Right hindlimb (tissue), 1 donor: ENCODE results near the gene CDC42BPB.
"Not testable (repeated sequence)": the region's sequence is repeated elsewhere in the genome, so short reads cannot be mapped to it uniquely, and the experiment has no call there.

Source experiments
- DNase-seq: peaks from one replicate; pipeline ENCODE4 v3.0.0-alpha.2; 2018

CDC42BPB gene

DNA sequence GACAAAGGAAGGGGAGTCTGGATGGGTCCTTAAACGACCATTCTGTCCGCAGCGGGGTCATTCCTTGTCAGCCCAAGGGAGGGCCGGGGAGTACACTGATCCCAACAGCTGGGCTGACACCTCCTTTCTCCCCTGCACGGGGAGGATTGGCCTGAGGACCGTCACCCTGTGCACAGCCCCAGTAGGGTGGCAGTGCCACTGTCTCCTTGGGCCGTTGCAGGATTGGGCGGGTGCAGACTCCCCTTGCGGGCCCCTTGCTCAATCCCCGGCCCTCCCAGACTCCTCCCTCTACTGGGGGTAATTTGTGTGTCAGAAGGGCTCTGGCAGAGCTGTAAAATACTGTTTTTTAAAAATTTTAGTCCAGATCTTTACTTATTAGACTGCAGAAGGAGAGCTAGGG, 147.4 kb downstream of the CDC42BPB start:
- no peak for DNase-seq

DNA sequence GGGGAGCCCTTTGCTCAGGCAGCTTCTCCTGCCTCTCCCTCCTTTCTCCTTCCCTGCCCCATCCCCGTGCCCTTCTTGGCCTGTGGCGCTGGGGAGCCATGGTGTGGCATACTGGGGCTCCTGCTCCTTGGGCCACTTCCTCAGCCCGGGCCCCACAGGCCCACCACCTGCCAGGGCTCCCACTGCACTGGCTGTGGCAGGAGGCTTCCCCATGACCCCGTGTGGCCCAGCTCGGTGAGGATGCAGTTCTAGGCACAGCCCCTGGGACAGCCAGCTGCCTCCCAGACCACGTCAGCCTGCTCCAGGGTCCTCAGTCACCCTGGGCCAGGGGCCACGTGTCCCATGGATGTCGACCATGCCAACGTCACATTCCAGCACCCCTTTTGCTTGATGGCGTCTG, 147.9 kb downstream of the CDC42BPB start:
- no peak for DNase-seq

DNA sequence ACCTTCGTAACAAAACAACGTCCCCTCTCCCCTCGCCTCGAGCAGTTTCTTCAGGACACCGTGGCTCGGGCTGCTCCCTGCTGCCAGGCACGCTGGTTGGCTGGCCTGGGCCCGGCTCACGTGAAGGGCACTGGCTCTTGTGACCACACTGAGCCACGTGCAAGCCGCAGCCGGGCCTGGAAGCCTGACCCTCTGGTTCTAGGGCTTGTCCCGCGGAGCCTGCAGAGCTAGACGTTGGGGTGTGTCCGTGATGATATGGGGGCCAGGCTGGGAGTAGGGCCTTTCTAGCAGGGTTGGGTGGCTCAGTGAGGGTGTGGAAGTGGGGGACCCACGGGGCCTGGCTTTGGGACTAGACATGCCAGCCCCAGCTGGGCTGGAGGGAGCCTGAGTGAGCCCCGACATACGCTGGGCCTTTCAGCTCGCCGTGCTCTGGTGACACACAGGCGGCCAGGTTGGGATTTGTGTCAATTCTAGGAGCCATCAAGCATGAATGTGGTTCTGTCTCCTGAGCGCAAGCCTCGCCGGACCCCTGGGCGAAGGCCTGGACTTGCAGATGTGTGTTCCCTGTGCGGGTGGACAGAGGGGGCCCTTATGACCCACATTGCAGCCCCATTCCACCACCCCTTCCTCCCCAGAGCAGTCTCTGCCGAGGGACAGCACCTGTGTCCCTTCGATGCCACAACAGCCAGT, 148.4 kb downstream of the CDC42BPB start:
- no peak for DNase-seq

DNA sequence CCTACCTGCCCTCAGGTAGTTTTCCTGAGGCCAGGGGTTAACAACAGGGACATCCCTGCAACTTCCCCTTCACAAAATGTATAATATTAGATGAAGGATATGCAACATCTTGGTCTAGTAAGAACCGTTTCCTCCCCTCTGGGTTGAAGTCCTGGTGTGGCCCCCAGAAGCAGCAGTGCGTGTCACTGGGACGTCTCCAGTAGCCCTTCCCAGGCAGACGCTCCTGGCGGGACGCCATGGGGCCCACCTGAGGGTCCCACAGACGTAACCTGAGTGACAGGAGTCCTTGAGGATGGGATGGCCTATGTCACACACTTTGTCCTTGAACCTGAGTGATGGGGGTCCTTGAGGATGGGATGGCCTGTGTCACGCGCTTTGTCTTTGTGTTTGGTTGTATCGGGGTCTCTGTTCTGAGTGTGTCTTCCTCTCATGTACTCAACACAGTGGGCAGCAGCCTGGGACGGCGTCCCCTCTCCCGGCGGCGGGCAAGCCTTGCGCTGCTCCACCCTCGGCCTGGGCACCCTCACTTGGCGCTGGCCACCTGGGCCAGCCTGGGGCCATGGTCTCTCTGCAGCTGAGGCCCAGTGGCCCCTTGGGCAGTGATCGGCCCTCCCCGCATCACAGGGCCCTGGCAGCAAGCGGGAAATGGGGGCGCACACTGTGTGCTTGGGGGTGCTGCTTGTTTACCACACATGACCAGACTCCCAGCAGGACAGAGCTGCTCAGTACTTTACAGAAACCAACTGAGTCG, 149.2 kb downstream of the CDC42BPB start:
- no peak for DNase-seq

DNA sequence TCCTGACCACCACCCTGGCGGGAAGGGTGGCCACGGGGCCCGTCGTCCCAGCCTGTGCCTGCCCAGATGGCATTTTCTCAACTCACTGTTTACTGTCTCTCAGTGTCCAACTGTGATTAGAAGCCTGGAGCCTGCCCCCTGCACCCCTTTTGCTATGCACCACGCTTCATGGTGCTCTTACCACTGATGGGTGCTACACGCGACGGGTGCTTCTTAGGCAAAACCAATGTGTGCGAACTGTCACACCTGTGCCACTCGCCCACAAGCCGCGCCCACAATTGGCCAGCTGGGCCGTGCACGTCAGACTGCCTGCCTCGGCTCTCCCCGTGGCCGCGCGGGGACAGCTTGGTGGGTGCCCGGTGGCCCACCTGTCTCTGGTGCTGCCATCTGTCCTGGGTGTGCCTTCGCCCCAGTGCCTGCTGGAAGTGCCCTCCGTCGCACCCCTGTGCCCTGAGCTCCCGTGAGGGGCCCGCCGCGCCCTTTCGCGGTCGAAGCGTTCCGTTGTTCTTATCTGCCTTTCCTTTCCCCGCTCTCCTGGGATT, 150.0 kb downstream of the CDC42BPB start:
- DNase-seq: no peak

DNA sequence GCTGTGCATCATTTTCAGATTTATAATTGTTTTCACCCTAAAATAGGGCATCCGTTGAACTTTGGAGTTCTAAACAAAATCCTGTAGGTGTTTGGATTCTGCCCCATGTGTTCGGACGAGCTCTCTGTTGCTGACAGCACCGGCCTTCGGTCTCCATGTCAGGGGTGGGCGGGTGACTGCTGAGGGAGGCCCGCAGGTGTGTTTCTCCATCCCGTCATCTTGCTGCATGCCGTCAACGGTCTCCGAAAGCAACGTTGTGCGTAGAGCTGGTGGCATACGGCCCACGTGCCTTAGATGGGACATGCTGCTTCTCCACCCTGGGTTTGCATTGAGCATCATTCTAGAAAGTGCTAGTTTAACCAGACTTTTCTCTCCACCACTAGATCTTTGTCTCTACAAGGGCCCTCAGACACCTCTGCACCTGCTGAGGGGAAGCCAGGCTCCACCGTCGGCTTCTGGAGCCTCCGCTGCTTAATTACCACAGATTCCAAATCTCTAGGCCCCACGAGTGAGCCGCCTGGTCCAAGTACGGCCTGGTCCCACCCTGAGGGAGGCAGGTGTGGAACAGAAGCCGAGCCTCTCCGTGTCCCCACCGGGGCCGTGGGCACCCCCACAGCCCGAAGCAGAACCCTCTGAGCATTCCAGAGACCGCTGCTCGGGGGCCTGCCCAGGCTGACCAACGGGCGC, 150.6 kb downstream of the CDC42BPB start:
- DNase-seq: no peak

DNA sequence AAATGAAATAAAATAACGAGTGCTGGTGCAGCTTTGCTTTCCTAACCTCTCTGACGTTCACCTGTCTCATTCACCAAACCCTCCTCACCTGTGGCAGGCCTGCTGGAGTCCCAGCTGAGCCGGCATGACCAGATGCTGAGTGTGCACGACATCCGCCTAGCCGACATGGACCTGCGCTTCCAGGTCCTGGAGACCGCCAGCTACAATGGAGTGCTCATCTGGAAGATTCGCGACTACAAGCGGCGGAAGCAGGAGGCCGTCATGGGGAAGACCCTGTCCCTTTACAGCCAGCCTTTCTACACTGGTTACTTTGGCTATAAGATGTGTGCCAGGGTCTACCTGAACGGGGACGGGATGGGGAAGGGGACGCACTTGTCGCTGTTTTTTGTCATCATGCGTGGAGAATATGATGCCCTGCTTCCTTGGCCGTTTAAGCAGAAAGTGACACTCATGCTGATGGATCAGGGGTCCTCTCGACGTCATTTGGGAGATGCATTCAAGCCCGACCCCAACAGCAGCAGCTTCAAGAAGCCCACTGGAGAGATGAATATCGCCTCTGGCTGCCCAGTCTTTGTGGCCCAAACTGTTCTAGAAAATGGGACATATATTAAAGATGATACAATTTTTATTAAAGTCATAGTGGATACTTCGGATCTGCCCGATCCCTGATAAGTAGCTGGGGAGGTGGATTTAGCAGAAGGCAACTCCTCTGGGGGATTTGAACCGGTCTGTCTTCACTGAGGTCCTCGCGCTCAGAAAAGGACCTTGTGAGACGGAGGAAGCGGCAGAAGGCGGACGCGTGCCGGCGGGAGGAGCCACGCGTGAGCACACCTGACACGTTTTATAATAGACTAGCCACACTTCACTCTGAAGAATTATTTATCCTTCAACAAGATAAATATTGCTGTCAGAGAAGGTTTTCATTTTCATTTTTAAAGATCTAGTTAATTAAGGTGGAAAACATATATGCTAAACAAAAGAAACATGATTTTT, 151.9 kb downstream of the CDC42BPB start:
- no peak for DNase-seq

DNA sequence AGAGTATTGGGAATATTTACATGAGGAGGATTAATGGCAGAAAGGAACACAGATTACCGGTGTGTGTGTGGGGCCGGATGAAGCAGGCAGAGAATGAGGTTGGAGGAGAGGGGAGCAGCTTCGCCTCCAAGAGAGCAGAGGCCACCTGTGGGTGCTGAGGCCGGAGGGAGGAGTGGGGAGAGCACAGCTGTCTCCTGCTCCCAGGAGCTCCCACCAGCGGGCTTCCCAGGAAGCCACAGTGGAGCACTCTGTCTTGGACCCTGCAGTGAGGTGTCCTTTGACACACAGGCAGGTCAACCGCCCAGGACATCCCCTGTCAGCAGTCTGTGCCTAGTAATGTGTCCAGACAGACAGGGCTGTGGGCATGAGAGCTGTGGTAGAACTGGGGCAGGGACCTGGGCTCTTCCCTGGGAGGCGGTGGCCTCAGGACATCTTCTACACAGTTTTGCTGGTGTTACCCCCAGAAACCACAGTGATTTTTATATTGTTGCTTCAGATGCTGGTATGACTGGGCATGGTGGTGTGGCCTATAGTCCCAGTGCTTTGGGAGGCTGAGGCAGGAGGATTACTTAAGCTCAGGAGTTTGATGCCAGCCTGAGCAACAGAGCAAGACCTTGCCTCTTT, 153.3 kb downstream of the CDC42BPB start:
- no peak for DNase-seq

DNA sequence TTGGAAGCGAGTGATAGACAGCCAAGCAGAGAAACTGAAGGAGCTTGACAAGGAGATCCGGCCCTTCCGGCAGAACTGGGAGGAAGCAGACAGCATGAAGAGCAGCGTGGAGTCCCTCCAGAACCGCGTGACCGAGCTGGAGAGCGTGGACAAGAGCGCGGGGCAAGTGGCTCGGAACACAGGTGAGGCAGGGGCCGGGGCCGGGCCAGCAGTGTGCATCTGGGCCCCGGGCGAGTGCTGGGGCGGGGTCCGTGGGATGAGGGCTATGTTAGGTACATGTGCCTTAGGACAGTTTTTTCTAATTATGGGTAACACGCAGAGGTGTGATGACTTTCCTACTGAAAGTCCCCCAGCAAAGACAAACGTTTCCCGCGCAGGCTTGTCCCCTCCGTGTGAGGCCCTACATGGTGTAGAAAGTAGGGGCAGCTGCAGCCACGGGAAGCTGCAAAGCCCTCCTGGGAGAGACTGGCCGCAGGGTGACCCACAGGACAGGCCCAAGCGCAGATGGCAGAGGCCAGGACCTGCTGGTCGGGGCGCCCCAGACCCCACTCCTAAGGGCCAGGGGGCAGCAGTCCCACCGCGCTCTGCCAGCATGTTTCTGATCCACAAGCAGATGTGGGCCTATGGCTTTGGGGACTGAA, 154.0 kb downstream of the CDC42BPB start:
- no peak for DNase-seq

DNA sequence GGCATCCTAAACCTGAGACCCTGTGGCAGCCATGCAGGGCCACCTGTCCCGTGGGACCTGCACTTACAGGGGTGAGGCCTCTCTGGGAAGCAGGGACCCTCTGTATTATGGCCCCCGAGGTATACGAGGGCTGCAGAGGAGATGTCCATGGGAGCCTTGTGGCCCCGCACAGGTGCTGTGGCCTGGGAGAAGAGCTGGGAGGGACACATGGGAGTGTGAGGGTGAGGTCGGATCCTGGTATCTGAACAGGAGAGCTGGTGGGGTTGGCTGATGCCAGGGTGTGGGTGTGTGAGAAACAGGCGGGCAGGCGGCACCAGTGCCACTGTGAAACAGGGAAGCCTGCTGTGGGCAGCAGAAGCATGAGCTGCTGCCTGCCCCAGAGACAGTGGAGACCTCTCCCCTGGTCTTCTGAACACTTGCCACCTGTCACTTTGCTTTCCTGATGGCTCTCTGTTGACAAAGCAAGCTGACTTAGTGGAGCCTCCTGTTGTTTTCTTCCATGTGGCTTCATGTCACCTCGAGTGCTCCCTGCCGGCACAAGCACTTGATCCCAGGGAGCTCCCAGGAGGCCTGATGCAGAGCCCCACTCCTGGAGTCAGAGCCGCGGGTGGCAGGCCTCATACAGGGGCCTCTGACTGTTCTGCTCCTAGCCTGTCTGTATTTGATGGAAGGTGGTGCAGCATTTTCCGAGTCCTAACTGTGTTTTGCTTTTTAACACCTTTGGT, 154.7 kb downstream of the CDC42BPB start:
- no peak for DNase-seq

DNA sequence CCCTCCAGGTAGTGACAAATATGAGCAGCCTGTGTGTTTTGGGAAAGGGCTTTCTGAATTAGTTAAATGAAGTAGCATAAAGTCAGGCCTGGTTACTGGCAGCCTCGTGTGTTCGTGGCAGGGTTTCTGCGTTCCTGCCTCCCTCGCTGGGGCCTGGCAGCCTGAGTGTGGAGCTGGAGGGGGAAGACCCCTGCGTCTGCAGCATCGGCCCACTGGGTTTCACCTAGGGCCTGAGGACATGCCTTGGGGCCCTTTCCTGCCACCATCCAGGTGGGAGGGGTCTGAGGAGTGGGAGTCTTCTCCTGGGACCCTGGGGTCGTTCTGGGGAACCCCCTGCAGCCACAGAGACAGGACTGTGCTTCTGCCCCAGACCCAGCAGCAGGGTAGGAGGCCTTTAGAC, 155.3 kb downstream of the CDC42BPB start:
- no peak for DNase-seq

DNA sequence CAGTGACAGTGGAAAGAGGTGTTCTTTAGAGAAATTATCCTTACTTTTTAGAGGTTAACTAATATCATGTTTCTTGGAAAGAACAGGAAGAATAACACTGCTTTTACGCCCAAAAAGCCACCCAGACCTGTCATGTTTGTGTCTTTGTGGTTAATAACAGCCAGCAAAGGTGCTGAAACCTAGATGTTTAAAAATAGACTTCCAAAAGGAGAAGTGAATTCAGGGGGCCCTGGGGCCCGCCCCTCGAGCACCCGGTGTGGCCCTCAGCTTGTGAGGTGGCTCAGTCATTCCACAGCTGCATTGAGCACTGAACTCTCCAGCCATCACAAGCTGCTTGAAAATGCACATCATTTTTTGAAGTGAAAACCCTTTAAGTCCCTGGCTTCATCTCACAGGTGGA, 155.7 kb downstream of the CDC42BPB start:
- DNase-seq: no peak

DNA sequence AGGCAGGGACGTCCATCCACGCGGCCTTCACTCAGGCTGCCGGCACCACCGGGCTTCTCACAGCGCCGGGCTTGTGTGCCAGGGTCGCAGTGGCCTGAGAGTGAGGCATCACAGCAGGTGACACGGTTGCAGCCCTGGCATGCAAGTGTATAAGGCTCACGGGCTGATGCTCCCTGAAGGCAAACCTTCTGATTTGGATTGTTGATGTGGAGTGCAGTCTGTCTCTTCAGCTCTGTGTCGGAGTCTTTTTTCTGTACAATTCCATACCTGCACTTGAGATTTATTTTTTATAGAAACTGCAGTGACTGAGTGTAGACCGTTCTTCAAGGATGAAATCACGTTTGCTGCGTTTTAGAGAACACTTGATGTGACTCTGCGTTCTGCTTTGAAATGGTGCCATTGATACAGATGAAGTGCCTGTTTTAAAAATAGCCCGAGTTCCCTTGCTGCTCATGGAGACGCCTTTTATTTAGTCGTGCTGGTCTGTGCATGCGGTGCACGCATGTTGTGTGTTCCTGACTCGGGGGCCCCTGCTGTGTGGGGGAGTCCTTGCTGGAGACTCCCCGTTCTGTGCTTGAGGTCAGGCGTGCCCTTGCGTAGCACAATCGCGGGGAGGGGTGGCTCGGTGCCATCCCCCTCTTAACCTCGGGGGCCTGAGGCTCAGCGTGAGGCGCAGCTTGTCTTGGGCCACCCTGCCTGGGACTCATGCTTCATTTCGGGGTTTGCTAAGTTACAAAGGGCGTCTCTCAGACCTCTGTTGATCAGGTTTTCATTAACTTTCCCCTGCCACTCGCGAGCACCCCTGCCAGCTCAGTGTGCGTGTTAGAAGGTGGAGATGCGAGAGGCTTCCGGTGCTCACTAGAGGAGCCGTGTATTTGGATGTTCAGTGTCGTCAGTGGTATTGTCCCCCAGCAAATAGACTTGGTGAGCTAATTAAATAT, 156.4 kb downstream of the CDC42BPB start:
- no peak for DNase-seq

DNA sequence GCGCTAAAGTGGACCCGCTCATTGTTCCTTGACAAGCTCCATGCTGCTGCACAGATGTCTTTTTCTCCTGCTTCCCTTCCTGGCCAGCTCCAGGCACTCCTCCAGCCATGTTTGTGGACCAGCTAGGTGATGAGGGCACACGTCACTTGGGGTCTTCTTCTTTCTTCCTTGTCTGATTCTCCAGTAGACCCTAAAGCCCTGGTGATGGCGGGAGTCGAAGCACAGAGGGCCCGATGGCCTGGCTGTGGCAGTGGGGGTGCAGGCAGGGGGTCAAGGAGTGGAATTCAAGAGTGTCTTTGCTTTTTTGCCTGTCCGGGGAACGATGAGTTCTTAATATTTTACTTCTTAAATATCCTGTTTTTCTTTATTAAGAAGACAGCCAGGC, 157.8 kb downstream of the CDC42BPB start:
- no peak for DNase-seq

DNA sequence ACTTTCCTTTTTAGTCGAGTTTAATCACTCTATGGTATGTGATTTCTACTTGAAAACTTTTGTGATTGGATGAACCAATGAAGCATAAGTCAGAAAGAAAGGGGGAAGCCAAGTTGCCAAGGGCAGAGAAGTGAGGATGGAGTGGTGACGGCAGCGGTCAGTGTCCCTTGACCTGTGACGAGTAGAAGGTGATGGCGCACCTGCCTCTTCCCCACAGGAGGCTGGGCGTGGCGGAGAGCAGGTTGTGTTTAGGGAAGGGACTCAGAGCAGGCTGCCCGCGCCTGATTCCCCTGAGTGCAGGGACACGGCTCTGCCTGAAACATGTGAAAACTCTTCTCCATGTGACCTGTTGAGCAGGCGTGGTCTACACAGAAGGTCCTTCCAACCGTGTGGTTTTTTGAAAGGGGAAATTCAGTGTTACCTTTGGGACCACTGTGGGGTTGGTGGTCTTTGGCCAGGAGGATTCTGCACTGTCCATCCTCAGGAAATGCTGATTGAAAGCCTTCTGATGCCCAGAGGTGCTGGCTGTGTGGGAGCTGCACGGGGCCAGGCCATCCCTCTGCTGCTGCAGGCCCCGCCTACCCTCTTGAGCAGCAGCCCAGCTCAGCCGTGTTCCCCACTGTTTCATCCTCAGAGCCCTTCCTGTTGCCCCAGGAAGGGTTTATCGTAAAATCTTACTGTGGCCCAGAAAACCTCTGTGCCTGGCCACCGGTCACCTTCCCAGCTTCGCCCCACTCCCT, 158.4 kb downstream of the CDC42BPB start:
- no peak for DNase-seq

DNA sequence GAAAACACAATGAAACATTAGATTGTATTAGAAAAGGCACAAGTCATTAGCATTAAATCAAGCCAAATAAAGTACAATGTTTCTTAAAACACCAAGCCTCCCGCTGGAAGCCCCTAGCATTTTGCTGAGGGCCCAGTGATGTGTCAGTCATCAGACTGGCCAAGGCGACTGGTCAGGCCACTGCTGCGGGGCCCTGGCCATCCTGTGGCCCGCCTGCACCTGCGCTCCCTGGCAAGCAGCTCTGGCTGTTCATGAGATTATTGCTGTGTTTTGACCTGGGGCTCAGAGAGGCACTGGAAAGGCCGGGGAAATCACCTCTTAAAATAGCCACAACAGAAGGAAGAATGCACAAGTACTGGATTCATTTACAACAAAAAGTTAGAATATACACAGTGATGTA, 159.1 kb downstream of the CDC42BPB start:
- DNase-seq: no peak

DNA sequence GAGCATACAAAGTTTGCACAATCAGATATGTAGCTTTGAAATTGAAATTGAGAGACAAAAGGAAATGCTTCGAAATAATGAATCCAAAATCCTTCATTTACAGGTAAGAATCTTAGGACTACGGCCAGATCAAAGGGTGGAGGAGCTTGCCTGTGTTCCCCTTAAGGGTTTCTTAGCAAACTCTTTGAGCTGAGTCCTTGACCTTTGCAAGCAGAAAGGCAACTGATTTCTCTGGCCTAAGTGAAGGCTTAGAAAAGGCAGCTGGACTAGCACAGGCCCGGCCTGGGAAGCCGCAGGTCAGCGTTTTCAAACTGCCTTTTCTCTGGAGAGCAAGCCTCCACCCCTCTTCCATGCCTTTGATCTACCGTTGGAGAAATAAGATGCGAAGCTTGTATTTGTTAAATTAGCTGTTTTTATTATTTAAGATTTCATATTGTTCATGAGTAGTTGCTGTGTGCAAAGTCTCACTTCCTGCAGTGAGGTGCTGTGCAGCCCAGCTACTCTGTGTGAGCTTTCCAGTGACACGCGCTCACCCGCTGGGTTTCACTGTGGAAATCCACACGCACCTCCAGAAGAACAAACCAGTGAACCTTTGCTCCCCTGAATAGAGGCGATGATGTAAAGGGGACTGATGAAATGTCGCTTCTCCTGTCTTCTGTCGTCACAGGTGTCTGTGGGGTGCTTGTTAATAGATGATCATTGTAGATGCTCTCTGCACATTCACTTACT, 159.9 kb downstream of the CDC42BPB start:
- DNase-seq: no peak

DNA sequence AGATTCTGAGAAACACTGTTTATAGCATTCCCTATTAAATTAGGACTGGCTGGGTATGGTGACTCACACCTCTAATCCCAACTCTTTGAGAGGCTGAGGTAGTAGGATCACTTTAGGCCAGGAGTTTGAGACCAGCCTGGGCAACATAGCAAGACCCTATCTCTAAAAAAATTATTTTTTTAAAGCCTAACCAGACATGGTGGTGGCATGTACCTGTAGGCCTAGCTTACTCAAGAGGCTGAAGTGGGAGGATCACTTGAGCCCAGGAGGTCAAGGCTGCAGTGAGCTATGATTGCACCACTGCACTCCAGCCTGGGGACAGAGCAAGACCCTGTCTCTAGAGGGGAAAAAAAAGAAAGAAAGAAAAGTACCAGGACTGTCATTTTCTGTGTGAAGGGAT, 160.6 kb downstream of the CDC42BPB start:
- not testable (repeated sequence) for DNase-seq
